B cell (primary cell): ENCODE measurements around the gene APOL3.

Source experiments
- EZH2 ChIP-seq: IDR thresholded peaks from 2 replicates; pipeline ENCODE4 v1.6.1; 2012; ENCODE audit warnings: borderline replicate concordance, low read depth, mild to moderate bottlenecking, moderate library complexity, low read length; ENCODE audit not compliant: insufficient read depth, poor library complexity, severe bottlenecking
- TF ChIP-seq, protein P1 (sequence below): fragments of 200-600 bp; IDR thresholded peaks from one replicate; pipeline ENCODE4 v1.8.0; 2022; ENCODE audit warnings: antibody characterized with exemption, mild to moderate bottlenecking

DNA sequence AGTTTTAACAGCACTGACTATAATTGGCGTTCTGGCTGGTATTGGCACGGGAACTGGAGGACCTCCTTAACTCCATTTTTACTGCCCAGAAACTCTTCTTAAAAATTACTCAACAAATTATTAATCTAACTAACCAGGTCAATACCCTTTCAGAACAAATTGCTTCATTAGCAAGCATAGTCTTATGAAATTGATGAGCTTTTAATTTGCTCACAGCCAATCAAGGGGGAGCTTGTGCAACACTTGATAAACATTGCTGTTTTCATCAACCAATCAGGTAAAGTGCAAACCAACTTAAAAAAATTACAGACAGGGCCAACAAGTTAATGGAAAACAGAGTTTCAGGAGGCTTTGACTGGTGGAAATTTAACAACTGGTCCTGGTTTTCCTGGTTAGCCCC lies 4.6 kb upstream of the APOL3 start:
- TF ChIP-seq, protein P1, sequence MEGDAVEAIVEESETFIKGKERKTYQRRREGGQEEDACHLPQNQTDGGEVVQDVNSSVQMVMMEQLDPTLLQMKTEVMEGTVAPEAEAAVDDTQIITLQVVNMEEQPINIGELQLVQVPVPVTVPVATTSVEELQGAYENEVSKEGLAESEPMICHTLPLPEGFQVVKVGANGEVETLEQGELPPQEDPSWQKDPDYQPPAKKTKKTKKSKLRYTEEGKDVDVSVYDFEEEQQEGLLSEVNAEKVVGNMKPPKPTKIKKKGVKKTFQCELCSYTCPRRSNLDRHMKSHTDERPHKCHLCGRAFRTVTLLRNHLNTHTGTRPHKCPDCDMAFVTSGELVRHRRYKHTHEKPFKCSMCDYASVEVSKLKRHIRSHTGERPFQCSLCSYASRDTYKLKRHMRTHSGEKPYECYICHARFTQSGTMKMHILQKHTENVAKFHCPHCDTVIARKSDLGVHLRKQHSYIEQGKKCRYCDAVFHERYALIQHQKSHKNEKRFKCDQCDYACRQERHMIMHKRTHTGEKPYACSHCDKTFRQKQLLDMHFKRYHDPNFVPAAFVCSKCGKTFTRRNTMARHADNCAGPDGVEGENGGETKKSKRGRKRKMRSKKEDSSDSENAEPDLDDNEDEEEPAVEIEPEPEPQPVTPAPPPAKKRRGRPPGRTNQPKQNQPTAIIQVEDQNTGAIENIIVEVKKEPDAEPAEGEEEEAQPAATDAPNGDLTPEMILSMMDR = no peak
- no peak for TF ChIP-seq EZH2
